ENCODE results near the gene CHMP6. TPM values are rescaled to one million over a fixed set of nuclear protein-coding genes. Genes with fewer than 3 reads are reported as not detected.

CHMP6 gene
- total RNA-seq, 4 donors from 2014 or later: 17.5 to 35.6 (median 23.1) TPM

DNA sequence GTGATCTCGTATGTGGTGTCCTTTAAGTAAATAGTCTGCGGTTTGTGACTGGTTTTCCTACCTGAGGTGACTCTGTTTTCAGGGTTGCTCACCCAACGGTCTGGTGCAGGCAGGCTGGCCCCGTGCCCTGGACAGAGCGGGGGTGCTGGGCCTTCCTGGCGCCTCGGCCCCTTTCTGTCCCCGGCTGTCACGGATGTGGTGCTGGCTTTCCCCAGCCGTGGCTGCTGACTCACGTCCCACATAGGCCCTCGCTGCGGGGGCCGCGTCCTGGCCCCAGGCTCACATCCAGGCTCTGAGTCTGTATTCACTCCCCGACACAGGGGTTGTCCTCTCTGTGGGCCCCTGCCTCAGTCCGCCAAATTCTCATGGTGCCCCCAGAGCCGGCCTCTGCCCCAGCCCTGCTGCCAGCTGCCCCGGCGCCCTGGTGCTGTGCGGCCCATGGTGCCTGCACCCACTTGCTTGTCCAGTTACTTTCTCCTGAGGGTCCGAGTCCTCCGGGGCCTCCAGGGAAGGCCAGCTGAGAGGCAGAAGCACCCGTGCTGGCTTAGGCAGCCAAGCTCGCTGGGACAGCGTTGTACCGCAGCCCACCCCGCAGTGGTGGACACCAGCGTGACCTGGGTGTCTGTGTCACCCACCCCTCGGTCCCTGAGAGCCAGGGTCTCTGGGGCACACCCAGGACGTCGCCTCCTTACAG, 5.9 kb downstream of the CHMP6 start:
- peak in 1 of 2 donors; percentile 59 for DNase-seq (ENCODE audit: low spot score in 2 of 2)
- TF ChIP-seq POLR2AphosphoS5 (IDR thresholded peaks at IDR 0.05): no peak
- Histone ChIP-seq H3K27ac (no peak overlapping the region), H3K4me1 (peaks cover 38% of the 10 kb centered on the region), H3K9me3 (no peaks in the 10 kb centered on the region), H3K4me3 (no peak overlapping the region), H3K36me3 (peaks cover 56% of the 10 kb centered on the region), H3K27me3 (no peaks in the 10 kb centered on the region)
- no CpG with 5 or more reads among the region's 32 CpGs for WGBS

DNA sequence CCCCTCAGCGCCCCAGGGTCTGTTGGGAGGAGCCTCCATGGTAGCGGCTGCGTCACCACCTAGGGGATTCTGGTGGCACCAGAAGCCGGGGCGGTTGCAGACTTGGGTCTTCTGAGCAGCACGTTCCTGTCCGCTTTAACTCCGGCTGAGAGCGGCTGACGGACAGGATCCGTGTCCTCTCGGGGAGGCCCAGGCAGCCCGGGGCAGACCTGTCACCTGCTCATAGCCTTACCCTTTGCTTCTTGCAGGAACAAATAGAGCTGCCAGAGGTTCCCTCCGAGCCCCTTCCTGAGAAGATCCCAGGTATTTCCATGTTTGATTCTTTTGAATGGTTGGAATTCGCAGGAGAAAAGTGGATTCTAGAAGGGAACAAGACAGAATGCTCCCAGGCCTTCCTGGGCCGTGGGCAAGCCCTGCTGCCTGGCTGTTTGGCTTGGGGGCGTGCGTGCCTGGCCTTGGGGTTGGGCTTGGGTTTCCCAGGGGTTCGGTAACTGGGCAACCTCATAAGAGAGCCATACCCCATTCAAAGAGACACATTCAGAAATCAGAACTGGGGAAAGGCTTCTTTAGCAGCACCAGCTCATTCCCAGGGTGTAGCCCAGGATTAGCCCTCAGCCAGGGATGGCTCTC, 6.6 kb downstream of the CHMP6 start:
- Histone ChIP-seq H3K27ac (no peak overlapping the region), H3K9me3 (no peaks in the 10 kb centered on the region), H3K4me1 (peaks cover 38% of the 10 kb centered on the region), H3K36me3 (peaks cover 56% of the 10 kb centered on the region), H3K4me3 (no peak overlapping the region), H3K27me3 (peaks cover 2% of the 10 kb centered on the region)
- TF ChIP-seq POLR2A (IDR thresholded peaks at IDR 0.05) (no peak), POLR2AphosphoS5 (IDR thresholded peaks at IDR 0.05) (no peak), EP300 (IDR thresholded peaks at IDR 0.05) (no peak)
- TF ChIP-seq, protein P1, sequence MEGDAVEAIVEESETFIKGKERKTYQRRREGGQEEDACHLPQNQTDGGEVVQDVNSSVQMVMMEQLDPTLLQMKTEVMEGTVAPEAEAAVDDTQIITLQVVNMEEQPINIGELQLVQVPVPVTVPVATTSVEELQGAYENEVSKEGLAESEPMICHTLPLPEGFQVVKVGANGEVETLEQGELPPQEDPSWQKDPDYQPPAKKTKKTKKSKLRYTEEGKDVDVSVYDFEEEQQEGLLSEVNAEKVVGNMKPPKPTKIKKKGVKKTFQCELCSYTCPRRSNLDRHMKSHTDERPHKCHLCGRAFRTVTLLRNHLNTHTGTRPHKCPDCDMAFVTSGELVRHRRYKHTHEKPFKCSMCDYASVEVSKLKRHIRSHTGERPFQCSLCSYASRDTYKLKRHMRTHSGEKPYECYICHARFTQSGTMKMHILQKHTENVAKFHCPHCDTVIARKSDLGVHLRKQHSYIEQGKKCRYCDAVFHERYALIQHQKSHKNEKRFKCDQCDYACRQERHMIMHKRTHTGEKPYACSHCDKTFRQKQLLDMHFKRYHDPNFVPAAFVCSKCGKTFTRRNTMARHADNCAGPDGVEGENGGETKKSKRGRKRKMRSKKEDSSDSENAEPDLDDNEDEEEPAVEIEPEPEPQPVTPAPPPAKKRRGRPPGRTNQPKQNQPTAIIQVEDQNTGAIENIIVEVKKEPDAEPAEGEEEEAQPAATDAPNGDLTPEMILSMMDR (IDR thresholded peaks at IDR 0.05): no peak
- WGBS: 87% methylated on average over 11 of the region's 19 CpGs
- no peak for DNase-seq (ENCODE audit: low spot score in 2 of 2)

DNA sequence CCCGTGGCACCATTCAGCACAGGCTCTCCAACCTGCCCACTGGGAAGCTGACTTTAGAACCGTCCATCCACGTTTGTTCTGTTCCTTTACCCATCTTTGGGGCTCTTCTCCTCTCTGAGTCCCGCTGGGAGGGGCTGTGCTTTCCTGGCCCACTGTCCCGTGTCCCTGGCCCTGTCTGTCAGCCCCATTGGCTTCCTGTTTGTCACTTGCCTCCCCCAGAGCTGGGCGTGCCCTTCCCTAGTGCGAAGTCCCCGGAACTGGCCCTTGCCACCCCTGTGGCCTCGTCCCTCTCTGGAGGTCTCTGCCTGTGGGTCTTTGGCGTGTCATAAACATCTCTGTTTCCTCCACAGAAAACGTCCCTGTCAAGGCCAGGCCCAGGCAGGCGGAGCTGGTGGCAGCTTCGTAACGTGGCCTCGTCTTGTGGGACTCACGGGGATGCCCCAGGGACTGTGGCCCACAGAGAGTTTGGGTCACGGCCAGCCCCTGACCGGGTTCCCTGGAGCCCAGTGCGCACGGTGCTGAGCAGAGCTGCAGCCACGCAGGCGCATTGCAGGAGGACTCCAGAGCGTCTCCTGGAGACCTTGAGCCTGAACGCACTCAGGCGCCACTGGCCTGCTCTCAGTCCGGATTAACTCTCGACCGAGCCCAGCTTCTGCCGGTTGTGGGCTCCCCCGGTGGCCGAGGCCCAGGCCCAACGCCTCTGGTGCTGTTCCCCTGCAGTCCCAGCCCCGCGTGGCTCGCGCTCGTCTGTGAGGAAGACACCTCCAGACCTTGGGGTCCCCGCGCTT, 7.3 kb downstream of the CHMP6 start:
- no peak overlapping the region for H3K27ac ChIP-seq
- peaks cover 38% of the 10 kb centered on the region for H3K4me1 ChIP-seq
- H3K36me3 ChIP-seq: peaks cover 56% of the 10 kb centered on the region
- peaks cover 9% of the 10 kb centered on the region for H3K27me3 ChIP-seq
- no peak overlapping the region for H3K4me3 ChIP-seq
- DNase-seq (ENCODE audit: low spot score in 2 of 2): peak in 1 of 2 donors; percentile 59
- 89% methylated on average over 36 of the region's 39 CpGs for WGBS
- TF ChIP-seq, protein P1 (IDR thresholded peaks at IDR 0.05): no peak
- TF ChIP-seq POLR2A (IDR thresholded peaks at IDR 0.05) (no peak), EP300 (IDR thresholded peaks at IDR 0.05) (no peak), POLR2AphosphoS5 (IDR thresholded peaks at IDR 0.05) (no peak)
- no peaks in the 10 kb centered on the region for H3K9me3 ChIP-seq

DNA sequence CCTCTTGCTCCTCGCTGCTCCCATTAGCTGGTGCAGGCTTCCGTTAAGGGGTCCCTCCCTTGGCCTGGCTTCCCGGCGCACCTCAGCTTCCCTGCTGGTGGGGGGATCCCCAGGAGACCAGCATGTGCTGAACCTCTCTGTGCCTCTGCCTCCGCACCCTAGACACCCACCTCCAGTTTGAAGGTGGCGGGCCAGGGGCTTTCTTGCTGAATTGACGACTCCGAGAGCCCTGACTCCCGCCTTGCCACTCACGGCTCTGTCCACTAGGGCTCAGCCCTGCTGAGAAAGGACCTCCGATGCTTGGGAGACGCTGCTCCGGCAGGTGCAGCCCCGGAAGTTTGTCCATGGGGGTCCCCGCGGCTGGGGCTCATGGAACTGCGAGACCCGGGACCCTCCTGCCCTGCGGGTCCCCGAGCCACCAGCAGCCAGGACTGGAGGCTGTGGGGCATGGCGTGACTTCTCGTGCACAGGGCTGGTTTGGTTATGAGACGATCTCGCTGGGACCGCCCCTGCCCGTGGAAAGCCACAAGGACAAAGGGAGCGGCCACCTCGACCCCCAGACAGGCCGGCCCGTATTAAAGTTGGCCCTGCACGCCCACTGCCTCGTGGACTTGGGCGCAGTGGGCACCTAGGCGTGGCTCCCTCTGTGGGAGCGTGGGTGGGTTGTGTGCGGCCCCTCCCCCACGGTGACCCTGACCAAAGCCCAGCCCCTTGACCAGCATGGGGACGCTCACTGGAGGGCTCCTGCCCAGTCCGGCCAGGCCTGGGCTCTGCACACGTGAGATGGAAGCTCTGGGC, 8.1 kb downstream of the CHMP6 start:
- Histone ChIP-seq H3K4me1 (peaks cover 39% of the 10 kb centered on the region), H3K27me3 (peaks cover 17% of the 10 kb centered on the region), H3K4me3 (no peak overlapping the region), H3K27ac (no peak overlapping the region), H3K9me3 (no peaks in the 10 kb centered on the region), H3K36me3 (peaks cover 56% of the 10 kb centered on the region)
- TF ChIP-seq POLR2AphosphoS5 (IDR thresholded peaks at IDR 0.05) (no peak), EP300 (IDR thresholded peaks at IDR 0.05) (no peak), POLR2A (IDR thresholded peaks at IDR 0.05) (no peak)
- TF ChIP-seq, protein P1 (IDR thresholded peaks at IDR 0.05): no peak
- WGBS: 100% methylated on average over 4 of the region's 40 CpGs
- DNase-seq (ENCODE audit: low spot score in 2 of 2): peak in 1 of 2 donors; percentile 63

DNA sequence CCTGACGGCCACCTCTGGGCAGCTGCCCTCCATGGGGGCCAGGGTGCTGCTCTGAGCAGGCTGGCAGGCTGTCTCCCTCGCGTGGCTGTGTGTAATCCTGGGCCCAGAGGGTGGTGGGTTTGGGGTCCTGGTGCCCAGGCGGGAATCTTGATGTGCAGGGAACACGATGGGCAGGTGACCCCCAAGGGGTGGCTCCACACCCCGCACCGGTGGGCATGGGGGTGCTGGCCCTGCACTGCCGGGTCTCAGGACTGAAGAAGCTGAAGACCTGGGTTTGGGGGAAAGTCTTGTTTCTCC, 8.6 kb downstream of the CHMP6 start:
- H3K27me3 ChIP-seq: peaks cover 22% of the 10 kb centered on the region
- H3K4me3 ChIP-seq: no peak overlapping the region
- H3K27ac ChIP-seq: no peak overlapping the region
- peak in 1 of 2 donors; percentile 60 for DNase-seq (ENCODE audit: low spot score in 2 of 2)
- peaks cover 50% of the 10 kb centered on the region for H3K36me3 ChIP-seq
- 94% methylated on average over 7 of the region's 8 CpGs for WGBS
- peaks cover 34% of the 10 kb centered on the region for H3K4me1 ChIP-seq
- TF ChIP-seq POLR2A (IDR thresholded peaks at IDR 0.05): no peak
- TF ChIP-seq, protein P1 (IDR thresholded peaks at IDR 0.05): no peak
- TF ChIP-seq POLR2AphosphoS5 (IDR thresholded peaks at IDR 0.05): no peak
- TF ChIP-seq EP300 (IDR thresholded peaks at IDR 0.05): no peak
- no peaks in the 10 kb centered on the region for H3K9me3 ChIP-seq

Measured in suprapubic skin (tissue), 4 donors.